Measurements from ENCODE around the gene AOPEP.

Gene AOPEP

DNA sequence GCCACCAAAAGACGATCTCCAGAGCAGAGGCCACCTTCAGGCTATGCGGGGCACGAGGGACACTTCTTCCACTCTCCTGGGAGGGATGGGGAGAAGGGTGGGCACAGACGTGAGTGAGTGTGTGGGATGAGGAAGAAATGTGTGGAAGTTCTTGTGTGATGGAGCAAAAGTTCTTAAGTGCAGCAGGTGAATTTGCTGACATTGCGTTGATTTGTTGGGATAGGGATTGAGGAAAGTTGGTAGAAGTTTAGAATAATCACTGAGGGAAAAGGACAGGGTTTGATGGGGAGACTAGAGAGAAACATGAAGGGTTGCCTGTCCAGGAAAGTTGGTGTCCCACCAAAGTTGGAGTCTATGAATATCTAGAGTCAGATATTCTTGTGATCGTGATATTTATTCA is 2.2 kb downstream of the AOPEP start:
- Histone ChIP-seq H3K4me3 (replicated peaks; ENCODE audit: low read depth, low read length) (no peak overlapping the region), H3K36me3 (ENCODE audit: control insufficient read depth, insufficient read depth, low read length) (no peaks in the 10 kb centered on the region; the same call in 1 of the 2 replicates), H3K27me3 (replicated peaks; ENCODE audit: control insufficient read depth, insufficient read depth, low read length) (no peaks in the 10 kb centered on the region)
- TF ChIP-seq, protein P1, sequence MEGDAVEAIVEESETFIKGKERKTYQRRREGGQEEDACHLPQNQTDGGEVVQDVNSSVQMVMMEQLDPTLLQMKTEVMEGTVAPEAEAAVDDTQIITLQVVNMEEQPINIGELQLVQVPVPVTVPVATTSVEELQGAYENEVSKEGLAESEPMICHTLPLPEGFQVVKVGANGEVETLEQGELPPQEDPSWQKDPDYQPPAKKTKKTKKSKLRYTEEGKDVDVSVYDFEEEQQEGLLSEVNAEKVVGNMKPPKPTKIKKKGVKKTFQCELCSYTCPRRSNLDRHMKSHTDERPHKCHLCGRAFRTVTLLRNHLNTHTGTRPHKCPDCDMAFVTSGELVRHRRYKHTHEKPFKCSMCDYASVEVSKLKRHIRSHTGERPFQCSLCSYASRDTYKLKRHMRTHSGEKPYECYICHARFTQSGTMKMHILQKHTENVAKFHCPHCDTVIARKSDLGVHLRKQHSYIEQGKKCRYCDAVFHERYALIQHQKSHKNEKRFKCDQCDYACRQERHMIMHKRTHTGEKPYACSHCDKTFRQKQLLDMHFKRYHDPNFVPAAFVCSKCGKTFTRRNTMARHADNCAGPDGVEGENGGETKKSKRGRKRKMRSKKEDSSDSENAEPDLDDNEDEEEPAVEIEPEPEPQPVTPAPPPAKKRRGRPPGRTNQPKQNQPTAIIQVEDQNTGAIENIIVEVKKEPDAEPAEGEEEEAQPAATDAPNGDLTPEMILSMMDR (IDR thresholded peaks at IDR 0.05; ENCODE audit: insufficient read depth, low read length, poor library complexity, severe bottlenecking), result no peak
- no peak for DNase-seq (ENCODE audit: extremely low read depth, insufficient read length)

DNA sequence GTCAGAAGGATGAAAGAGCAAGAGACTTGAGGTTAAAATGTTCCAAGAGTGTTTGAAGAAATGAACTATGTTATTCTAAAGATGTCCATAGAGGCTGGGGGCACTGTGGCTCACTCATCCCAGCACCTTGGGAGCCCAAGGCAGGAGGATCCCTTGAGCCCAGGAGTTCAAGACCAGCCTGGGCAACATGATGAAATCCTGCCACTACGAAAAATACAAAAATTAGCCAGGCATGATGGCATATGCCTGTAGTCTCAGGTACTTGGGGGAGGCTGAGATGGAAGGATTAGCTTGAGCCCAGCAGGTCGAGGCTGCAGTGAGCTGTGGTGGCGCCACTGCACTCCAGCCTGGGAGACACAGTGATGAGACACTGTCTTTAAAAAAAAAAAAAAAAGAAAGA is 2.7 kb downstream of the AOPEP start:
- TF ChIP-seq, protein P1 (IDR thresholded peaks at IDR 0.05; ENCODE audit: insufficient read depth, low read length, poor library complexity, severe bottlenecking), result no peak
- H3K4me3 ChIP-seq (replicated peaks; ENCODE audit: low read depth, low read length), result no peak overlapping the region
- DNase-seq (ENCODE audit: extremely low read depth, insufficient read length), result no peak
- peaks cover 1% of the 10 kb centered on the region; the same call in 1 of the 2 replicates for H3K36me3 ChIP-seq (ENCODE audit: control insufficient read depth, insufficient read depth, low read length)
- H3K27me3 ChIP-seq (replicated peaks; ENCODE audit: control insufficient read depth, insufficient read depth, low read length), result no peaks in the 10 kb centered on the region

DNA sequence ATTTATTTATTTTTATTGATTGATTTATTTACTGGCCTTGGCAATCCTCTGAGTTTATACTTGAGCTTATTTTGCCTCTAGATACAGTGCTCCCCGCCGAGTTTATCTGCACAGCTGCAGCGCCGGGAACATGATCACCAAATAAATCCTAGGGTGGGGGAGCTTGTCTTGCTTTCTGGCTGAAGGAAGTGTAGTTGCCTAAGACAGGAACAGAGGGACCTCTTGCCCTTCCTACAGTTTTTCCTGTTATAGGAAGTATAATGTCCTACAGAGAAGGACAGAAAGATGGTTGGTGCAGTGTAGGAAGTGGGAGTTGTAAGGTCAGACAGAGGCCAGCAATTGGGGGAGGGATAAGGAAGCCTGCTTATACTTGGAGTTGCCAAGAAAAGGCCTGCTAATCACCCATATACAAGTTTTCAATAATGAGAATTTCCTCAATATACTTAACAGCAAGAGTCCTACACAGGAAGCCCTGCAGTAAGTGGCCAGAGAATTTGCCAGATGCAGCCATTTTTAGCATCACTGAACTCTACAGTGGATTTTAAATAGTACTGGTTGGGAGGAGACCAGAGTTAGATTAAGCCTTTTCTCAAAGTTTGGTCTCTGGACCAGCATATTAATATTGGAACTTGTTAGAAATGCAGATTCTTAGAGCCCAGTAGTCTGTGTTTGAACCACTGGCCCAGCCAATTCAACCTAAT is 7.7 kb downstream of the AOPEP start:
- H3K36me3 ChIP-seq (ENCODE audit: control insufficient read depth, insufficient read depth, low read length), result peaks cover 1% of the 10 kb centered on the region; the same call in 1 of the 2 replicates
- TF ChIP-seq, protein P1 (IDR thresholded peaks at IDR 0.05; ENCODE audit: insufficient read depth, low read length, poor library complexity, severe bottlenecking), result no peak
- no peak for DNase-seq (ENCODE audit: extremely low read depth, insufficient read length)
- no peak overlapping the region for H3K4me3 ChIP-seq (replicated peaks; ENCODE audit: low read depth, low read length)
- H3K27me3 ChIP-seq (replicated peaks; ENCODE audit: control insufficient read depth, insufficient read depth, low read length), result no peaks in the 10 kb centered on the region

DNA sequence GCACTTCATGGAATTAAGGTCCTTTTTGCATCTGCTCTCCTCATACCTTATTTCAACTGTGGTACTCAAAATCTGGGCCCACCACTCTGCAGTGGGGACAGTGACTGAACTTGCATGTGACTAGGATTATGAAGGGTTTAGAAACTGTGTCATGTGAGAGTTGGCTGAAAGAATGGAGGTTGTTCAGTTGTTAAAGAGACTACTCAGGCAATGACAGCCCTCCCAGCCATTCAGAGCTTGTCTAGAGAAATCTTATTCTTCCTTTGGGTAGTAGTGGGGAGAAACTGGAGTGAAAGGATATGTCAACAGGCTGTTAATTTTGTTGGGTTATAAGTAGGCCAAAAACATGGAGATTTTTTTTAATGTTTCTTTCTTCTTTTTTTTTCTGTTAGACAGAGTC is 10.3 kb downstream of the AOPEP start:
- H3K4me3 ChIP-seq (replicated peaks; ENCODE audit: low read depth, low read length), result no peak overlapping the region
- DNase-seq (ENCODE audit: extremely low read depth, insufficient read length), result no peak
- TF ChIP-seq, protein P1 (IDR thresholded peaks at IDR 0.05; ENCODE audit: insufficient read depth, low read length, poor library complexity, severe bottlenecking), result no peak
- H3K36me3 ChIP-seq (ENCODE audit: control insufficient read depth, insufficient read depth, low read length), result peaks cover 1% of the 10 kb centered on the region; the same call in 1 of the 2 replicates
- no peaks in the 10 kb centered on the region for H3K27me3 ChIP-seq (replicated peaks; ENCODE audit: control insufficient read depth, insufficient read depth, low read length)

DNA sequence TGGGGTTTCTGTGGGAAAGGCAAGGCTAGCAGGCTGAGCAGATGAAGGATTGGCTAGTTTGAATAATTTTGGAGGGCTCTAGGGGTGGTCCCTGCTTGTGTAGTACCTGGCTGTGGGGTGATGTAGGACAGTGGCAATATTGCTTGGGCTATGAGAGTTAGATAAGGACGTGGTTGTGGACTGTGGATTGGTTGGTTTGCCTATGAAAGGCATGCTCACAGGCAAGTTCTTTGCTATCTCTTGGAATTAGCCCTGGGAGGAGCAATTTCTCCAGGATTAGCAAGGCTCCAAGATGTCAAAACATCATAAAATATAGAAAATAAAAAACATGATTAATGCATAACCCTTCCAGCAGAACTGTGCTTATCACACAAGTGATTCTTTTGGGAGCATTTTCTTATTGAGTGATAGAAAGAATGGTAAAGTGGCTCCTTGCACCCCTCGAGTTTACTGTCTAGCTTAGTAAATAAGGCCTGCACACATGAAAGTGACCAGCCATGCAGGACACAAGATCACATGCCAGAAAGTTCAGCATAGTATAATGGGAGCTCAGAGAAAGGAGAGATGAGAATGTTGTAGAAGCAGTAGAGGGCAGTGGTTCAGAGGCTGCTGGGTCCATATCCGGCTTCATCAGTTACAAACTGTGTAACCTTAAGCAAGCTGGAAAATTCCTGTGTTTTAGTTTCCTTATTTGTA is 13.8 kb downstream of the AOPEP start:
- no peaks in the 10 kb centered on the region; the same call in 1 of the 2 replicates for H3K36me3 ChIP-seq (ENCODE audit: control insufficient read depth, insufficient read depth, low read length)
- no peak overlapping the region for H3K4me3 ChIP-seq (replicated peaks; ENCODE audit: low read depth, low read length)
- TF ChIP-seq, protein P1 (IDR thresholded peaks at IDR 0.05; ENCODE audit: insufficient read depth, low read length, poor library complexity, severe bottlenecking), result no peak
- DNase-seq (ENCODE audit: extremely low read depth, insufficient read length), result no peak
- no peaks in the 10 kb centered on the region for H3K27me3 ChIP-seq (replicated peaks; ENCODE audit: control insufficient read depth, insufficient read depth, low read length)

Data from GM06990 (cell line).